Upper lobe of left lung (tissue), 4 donors: ENCODE results near the gene FOXN3.

Source experiments
- CTCF ChIP-seq, 6 experiments: fragments of 450-650 bp in 4 of 6; fragments of 200-600 bp in 2 of 6; sonication (generic) in 2 of 6; IDR thresholded peaks; one replicate each; pipeline ENCODE4 v1.5.1; 2016 to 2019; ENCODE audit warnings: antibody characterized with exemption in 6 of 6
- EP300 ChIP-seq, 4 donors: sonication (generic); formaldehyde crosslinking; IDR thresholded peaks; one replicate each; pipeline ENCODE4 v1.5.1; 2017; ENCODE audit warnings: antibody characterized with exemption in 4 of 4, control low read depth in 2 of 4
- POLR2A ChIP-seq, 4 donors: fragments of 450-650 bp; IDR thresholded peaks; one replicate each; pipeline ENCODE4 v1.5.1; 2016 to 2017; ENCODE audit warnings: antibody characterized with exemption in 4 of 4, mild to moderate bottlenecking in 2 of 4

GRCh38 chr14:89308232-89308959, 108.6 kb downstream of the FOXN3 start:
- TF ChIP-seq POLR2A (IDR thresholded peaks at IDR 0.05) = no peak
- TF ChIP-seq CTCF (IDR thresholded peaks at IDR 0.05) = no peak
- no peak for TF ChIP-seq EP300 (IDR thresholded peaks at IDR 0.05)
